GM12864 (cell line): ENCODE data around the gene ZNF775.

ENCODE experiments used
- DNase-seq: peaks from one replicate; pipeline ENCODE4 v3.0.0-alpha.2; 2011; ENCODE audit warnings: low read depth
- H3K4me3 ChIP-seq: 2 replicates; pipeline ENCODE4 v1.5.1; 2011; ENCODE audit warnings: mild to moderate bottlenecking, low read depth, low read length, control low read depth
- CTCF ChIP-seq: IDR thresholded peaks from 2 replicates; pipeline ENCODE4 v1.5.1; 2011; ENCODE audit warnings: low read depth, mild to moderate bottlenecking, moderate library complexity, low read length, control low read depth, inconsistent platforms; ENCODE audit errors: missing control alignments

Gene ZNF775

GRCh38 chr7:150397346-150398107 is 18.4 kb downstream of the ZNF775 start:
- no peak overlapping the region for H3K4me3 ChIP-seq
- TF ChIP-seq CTCF, result no peak
- no peak for DNase-seq

- no peak for DNase-seq
- H3K4me3 ChIP-seq, result no peak overlapping the region
- TF ChIP-seq CTCF, result no peak
Observed at GRCh38 chr7:150398108-150398964, 19.2 kb downstream of the ZNF775 start.

- H3K4me3 ChIP-seq, result no peak overlapping the region
- no peak for DNase-seq
Observed at GRCh38 chr7:150398965-150399320, 19.8 kb downstream of the ZNF775 start.

GRCh38 chr7:150399421-150400007 is 20.4 kb downstream of the ZNF775 start:
- no peak for TF ChIP-seq CTCF
- no peak for DNase-seq
- H3K4me3 ChIP-seq, result no peak overlapping the region

More at GRCh38 chr7:150398965-150399320, 19.8 kb downstream of the ZNF775 start:
- no peak for TF ChIP-seq CTCF

- no peak for TF ChIP-seq CTCF
- H3K4me3 ChIP-seq, result no peak overlapping the region
- no peak for DNase-seq
Observed at GRCh38 chr7:150400008-150400787, 21.1 kb downstream of the ZNF775 start.

- no peak overlapping the region for H3K4me3 ChIP-seq
- DNase-seq, result no peak
- TF ChIP-seq CTCF, result no peak
Observed at GRCh38 chr7:150400788-150401423, 21.8 kb downstream of the ZNF775 start.
